DND-41 (cell line): ENCODE results near the gene STEAP1B.
"Not testable (repeated sequence)": the region's sequence is repeated elsewhere in the genome, so short reads cannot be mapped to it uniquely, and the experiment has no call there.

Experiments used
- CTCF ChIP-seq: IDR thresholded peaks from 2 replicates; pipeline ENCODE4 v1.5.1; 2012; ENCODE audit warnings: borderline replicate concordance, low read length, moderate library complexity, mild to moderate bottlenecking; ENCODE audit not compliant: poor library complexity, severe bottlenecking; ENCODE audit errors: extremely low read depth
- EZH2 ChIP-seq: IDR thresholded peaks from 3 replicates; pipeline ENCODE4 v1.6.1; 2012; ENCODE audit warnings: borderline replicate concordance, low read depth, mild to moderate bottlenecking, moderate library complexity, low read length, inconsistent platforms; ENCODE audit not compliant: severe bottlenecking

- TF ChIP-seq CTCF, EZH2: not testable (repeated sequence)
These were observed 3.6 kb downstream of the STEAP1B start for GRCh38 chr7:22496296-22496888.
